RWPE2 (cell line): Measurements from ENCODE around the gene GPR68.

Source experiments
- ATAC-seq: fragments of 200-7000 bp; cut with Tn5 transposase; 3 replicates; pipeline ENCODE4 v1.9.1; 2021; ENCODE audit warnings: low read depth
- DNase-seq: peaks from one replicate; pipeline ENCODE4 v3.0.0-alpha.2; 2020; ENCODE audit warnings: low spot score
- H3K27ac ChIP-seq: fragments of 450-650 bp; 2 replicates; pipeline ENCODE4 v1.5.1; 2017; ENCODE audit warnings: mild to moderate bottlenecking; ENCODE audit not compliant: poor library complexity, severe bottlenecking
- H3K27me3 ChIP-seq: fragments of 250-450 bp; sonication (Bioruptor Pico); 2 replicates; pipeline ENCODE4 v1.5.1; 2021; ENCODE audit warnings: mild to moderate bottlenecking, moderate library complexity; ENCODE audit not compliant: insufficient read depth, poor library complexity, severe bottlenecking
- H3K36me3 ChIP-seq: fragments of 250-450 bp; sonication (Bioruptor Pico); 2 replicates; pipeline ENCODE4 v1.5.1; 2020; ENCODE audit warnings: low read depth, mild to moderate bottlenecking, moderate library complexity
- H3K4me1 ChIP-seq: fragments of 250-450 bp; sonication (Bioruptor Pico); 2 replicates; pipeline ENCODE4 v1.5.1; 2021; ENCODE audit warnings: mild to moderate bottlenecking, moderate library complexity; ENCODE audit not compliant: insufficient read depth, poor library complexity, severe bottlenecking
- H3K4me3 ChIP-seq: fragments of 250-450 bp; sonication (Bioruptor Pico); 2 replicates; pipeline ENCODE4 v1.5.1; 2021; ENCODE audit warnings: mild to moderate bottlenecking, moderate library complexity; ENCODE audit not compliant: severe bottlenecking
- H3K9me3 ChIP-seq: fragments of 250-450 bp; sonication (Bioruptor Pico); 2 replicates; pipeline ENCODE4 v1.5.1; 2021; ENCODE audit warnings: mild to moderate bottlenecking, moderate library complexity; ENCODE audit not compliant: severe bottlenecking
- CTCF ChIP-seq: fragments of 450-650 bp; IDR thresholded peaks from one replicate; pipeline ENCODE4 v1.5.1; 2017; ENCODE audit warnings: mild to moderate bottlenecking, moderate library complexity; ENCODE audit not compliant: poor library complexity, severe bottlenecking

GPR68 gene

DNA sequence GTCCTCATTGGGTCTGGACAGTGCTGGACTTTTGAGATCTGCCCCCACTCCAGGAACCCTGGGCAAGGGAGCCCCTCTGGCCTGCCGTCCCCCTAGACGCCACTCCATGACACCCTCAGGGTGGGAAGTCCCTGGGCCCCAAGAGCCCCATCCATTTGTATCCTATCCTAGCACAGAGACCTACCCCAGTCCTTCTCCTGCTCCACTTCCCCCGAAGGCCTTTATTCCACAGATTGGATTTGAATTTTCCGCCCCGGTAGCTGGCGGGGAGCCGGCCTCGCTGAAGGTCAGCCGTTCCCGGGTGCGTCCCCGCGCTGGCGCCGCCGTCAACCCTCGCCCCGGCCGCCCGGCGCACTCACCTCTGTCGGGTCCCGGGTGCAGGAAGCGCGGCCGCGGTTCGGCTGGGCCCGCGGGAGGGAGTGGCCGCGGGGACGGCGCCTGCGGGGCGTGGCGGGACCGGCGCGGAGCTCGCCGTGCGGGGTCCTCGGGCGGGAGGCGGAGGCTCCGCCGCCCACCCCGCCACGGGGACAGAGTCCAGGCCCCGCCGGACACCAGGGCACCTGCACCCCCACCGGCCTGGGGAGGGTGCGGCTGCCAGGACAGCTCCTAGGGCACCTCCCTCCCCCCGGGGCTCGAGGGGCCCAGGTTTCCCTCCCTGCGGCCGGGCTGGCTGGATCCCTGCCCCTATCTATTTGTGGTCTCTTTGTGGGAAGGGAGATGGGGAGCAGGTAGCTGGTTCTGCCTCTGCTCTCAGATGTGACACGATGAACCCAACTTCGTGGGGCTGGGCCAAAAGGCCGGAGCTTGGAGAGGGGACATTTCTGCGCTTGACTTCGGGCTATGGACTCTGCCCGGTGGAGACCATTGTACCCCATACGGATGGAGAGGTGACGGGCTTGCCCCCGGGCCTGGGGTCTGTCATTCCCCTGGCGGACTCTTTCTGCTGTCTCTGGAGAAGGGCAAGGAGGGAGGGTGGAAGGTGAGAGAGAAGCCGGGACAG lies 19.9 kb upstream of the GPR68 start:
- TF ChIP-seq CTCF = no peak
- Histone ChIP-seq H3K4me3 (peak overlapping the region; percentile 33), H3K9me3 (no peaks in the 10 kb centered on the region), H3K36me3 (no peaks in the 10 kb centered on the region), H3K4me1 (no peaks in the 10 kb centered on the region), H3K27me3 (no peaks in the 10 kb centered on the region), H3K27ac (peak overlapping the region; percentile 3)
- peak; percentile 66 for ATAC-seq
- no peak for DNase-seq

GRCh38 chr14:91263329-91263728 lies 18.8 kb upstream of the GPR68 start:
- Histone ChIP-seq H3K27me3 (no peaks in the 10 kb centered on the region), H3K4me3 (no peak overlapping the region), H3K36me3 (no peaks in the 10 kb centered on the region), H3K4me1 (peaks cover 2% of the 10 kb centered on the region), H3K9me3 (no peaks in the 10 kb centered on the region), H3K27ac (no peak overlapping the region)
- TF ChIP-seq CTCF = no peak
- ATAC-seq (no peak), DNase-seq (no peak)

- DNase-seq = no peak
- no peak overlapping the region for H3K27ac ChIP-seq
- no peak overlapping the region for H3K4me3 ChIP-seq
- no peaks in the 10 kb centered on the region for H3K27me3 ChIP-seq
- H3K36me3 ChIP-seq = no peaks in the 10 kb centered on the region
- TF ChIP-seq CTCF = no peak
- H3K4me1 ChIP-seq = peaks cover 12% of the 10 kb centered on the region
- ATAC-seq = no peak
- H3K9me3 ChIP-seq = no peaks in the 10 kb centered on the region
Measured at GRCh38 chr14:91261986-91262549, 17.6 kb upstream of the GPR68 start.

- TF ChIP-seq CTCF = no peak
- Histone ChIP-seq H3K9me3 (no peaks in the 10 kb centered on the region), H3K4me3 (no peak overlapping the region), H3K4me1 (peaks cover 16% of the 10 kb centered on the region), H3K27ac (no peak overlapping the region), H3K27me3 (no peaks in the 10 kb centered on the region), H3K36me3 (no peaks in the 10 kb centered on the region)
- DNase-seq (no peak), ATAC-seq (no peak)
Measured at GRCh38 chr14:91261115-91261514, 16.6 kb upstream of the GPR68 start.
